ENCODE results near the gene TMEM127. TPM values are rescaled to one million over a fixed set of nuclear protein-coding genes. Genes with fewer than 3 reads are reported as not detected.

The TMEM127 gene
- total and polyA plus RNA-seq, 3 donors from 2014 or later = 25.0 to 32.1 (median 29.2) TPM

Other genes with a start within 250 kb of the TMEM127 start
- 10 to 100 TPM; 23.5 to 38.9 TPM for gene GPAT2, start 231.1 kb downstream of the TMEM127 start, total RNA-seq
- 20.5 TPM for gene GPAT2, start 231.1 kb downstream of the TMEM127 start, polyA plus RNA-seq (ENCODE audit: insufficient read depth, low read depth, low replicate concordance)
- 1 to 10 TPM; 2.4 to 2.6 TPM for gene ADRA2B, start 149.4 kb downstream of the TMEM127 start, total RNA-seq
- 2.1 TPM for gene ADRA2B, start 149.4 kb downstream of the TMEM127 start, polyA plus RNA-seq (ENCODE audit: insufficient read depth, low read depth, low replicate concordance)
- gene ASTL, start 127.5 kb downstream of the TMEM127 start, total RNA-seq = 1 to 10 TPM in 1 of 2 donors, under 1 TPM in 1; 0.87 to 1.6 TPM
- 0.58 TPM for gene ASTL, start 127.5 kb downstream of the TMEM127 start, polyA plus RNA-seq (ENCODE audit: insufficient read depth, low read depth, low replicate concordance)
- gene DUSP2, start 120.6 kb downstream of the TMEM127 start, total RNA-seq = 10 to 100 TPM in 1 of 2 donors, 1 to 10 TPM in 1; 6.3 to 16.5 TPM
- gene DUSP2, start 120.6 kb downstream of the TMEM127 start, polyA plus RNA-seq (ENCODE audit: insufficient read depth, low read depth, low replicate concordance) = 5.7 TPM
- gene STARD7, start 57.2 kb downstream of the TMEM127 start, total RNA-seq = 10 to 100 TPM; 77.7 to 96.2 TPM
- 58.0 TPM for gene STARD7, start 57.2 kb downstream of the TMEM127 start, polyA plus RNA-seq (ENCODE audit: insufficient read depth, low read depth, low replicate concordance)
- gene CIAO1, start 228 bp upstream of the TMEM127 start, total RNA-seq = 100 to 1,000 TPM; 154 to 164 TPM
- 56.8 TPM for gene CIAO1, start 228 bp upstream of the TMEM127 start, polyA plus RNA-seq (ENCODE audit: insufficient read depth, low read depth, low replicate concordance)
- 100 to 1,000 TPM; 165 to 202 TPM for gene SNRNP200, start 39.5 kb upstream of the TMEM127 start, total RNA-seq
- gene SNRNP200, start 39.5 kb upstream of the TMEM127 start, polyA plus RNA-seq (ENCODE audit: insufficient read depth, low read depth, low replicate concordance) = 181 TPM
- 10 to 100 TPM; 14.0 to 32.0 TPM for gene ITPRIPL1, start 59.3 kb upstream of the TMEM127 start, total RNA-seq
- 57.9 TPM for gene ITPRIPL1, start 59.3 kb upstream of the TMEM127 start, polyA plus RNA-seq (ENCODE audit: insufficient read depth, low read depth, low replicate concordance)
- gene NCAPH, start 69.8 kb upstream of the TMEM127 start, total RNA-seq = 10 to 100 TPM; 29.6 to 41.7 TPM
- 81.3 TPM for gene NCAPH, start 69.8 kb upstream of the TMEM127 start, polyA plus RNA-seq (ENCODE audit: insufficient read depth, low read depth, low replicate concordance)
- 1 to 10 TPM; 1.3 to 1.7 TPM for gene NEURL3, start 239.4 kb upstream of the TMEM127 start, total RNA-seq
- gene NEURL3, start 239.4 kb upstream of the TMEM127 start, polyA plus RNA-seq (ENCODE audit: insufficient read depth, low read depth, low replicate concordance) = 0.78 TPM